Right kidney (tissue), 1 donor: ENCODE results near the gene PSMC3IP.
"Not testable (repeated sequence)": the region's sequence is repeated elsewhere in the genome, so short reads cannot be mapped to it uniquely, and the experiment has no call there.

Experiments used
- DNase-seq: peaks from one replicate; pipeline ENCODE4 v3.0.0-alpha.2; 2016

PSMC3IP gene

GRCh38 chr17:42562388-42563142, 15.0 kb downstream of the PSMC3IP start:
- DNase-seq: no peak

DNA sequence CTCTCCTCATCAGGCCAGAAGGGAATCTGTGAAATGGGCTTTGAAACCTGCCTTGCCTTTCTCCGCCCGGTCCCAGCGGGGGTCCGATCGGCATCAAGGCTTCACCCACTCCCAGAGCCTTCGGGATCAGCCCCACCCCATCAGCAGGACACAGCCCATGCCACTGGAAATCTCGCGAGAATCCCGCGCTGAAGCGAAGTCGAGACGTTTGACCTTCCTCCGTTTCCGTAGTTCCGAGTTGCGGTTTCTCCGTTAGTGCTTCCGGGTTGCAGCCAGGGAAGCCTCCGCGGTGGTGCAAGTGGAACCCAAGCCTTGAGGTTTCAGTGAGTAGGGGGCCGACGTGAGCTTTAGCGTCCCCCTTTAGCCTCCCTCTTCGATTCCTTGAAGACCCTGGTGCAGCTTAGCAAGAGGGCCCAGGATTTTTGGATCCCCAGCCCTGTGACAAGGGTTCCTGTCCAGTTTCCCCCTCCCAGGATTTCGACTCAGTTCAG, 15.6 kb downstream of the PSMC3IP start, which contains the start of gene COASY:
Gene COASY (plus strand): TSS at position 252 of the 491 bp plus-strand sequence. CDS start 475 bp downstream, outside the sequence.
- peak; percentile 84 for DNase-seq

- no peak for DNase-seq
These were observed 17.3 kb downstream of the PSMC3IP start for GRCh38 chr17:42560246-42560645.

GRCh38 chr17:42559075-42559474, 18.5 kb downstream of the PSMC3IP start:
- no peak for DNase-seq

GRCh38 chr17:42555961-42556617, 21.4 kb downstream of the PSMC3IP start:
- not testable (repeated sequence) for DNase-seq

DNA sequence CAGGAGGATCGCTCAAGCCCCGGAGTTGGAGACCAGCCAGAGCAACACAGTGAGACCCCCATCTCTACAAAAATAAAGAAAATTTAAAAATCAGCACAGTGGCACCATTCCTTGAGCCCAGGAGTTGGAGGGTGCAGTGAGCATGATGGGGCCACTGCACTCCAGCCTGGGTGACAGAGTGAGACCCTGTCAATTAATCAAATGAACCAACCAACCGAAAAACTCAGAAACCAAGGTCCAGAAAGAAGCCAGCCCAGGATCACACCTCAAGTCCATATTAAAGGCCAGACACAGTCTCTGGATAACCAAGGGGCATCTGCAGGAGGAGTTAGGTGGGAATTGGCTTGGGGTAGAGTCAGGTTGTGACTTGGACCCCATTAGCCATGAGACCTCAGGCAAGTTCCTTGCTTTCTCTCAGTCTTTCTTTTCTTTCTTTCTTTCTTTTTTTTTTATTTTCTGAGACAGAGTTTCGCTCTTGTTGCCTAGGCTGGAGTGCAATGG, 22.4 kb downstream of the PSMC3IP start:
- peak; percentile 20 for DNase-seq

DNA sequence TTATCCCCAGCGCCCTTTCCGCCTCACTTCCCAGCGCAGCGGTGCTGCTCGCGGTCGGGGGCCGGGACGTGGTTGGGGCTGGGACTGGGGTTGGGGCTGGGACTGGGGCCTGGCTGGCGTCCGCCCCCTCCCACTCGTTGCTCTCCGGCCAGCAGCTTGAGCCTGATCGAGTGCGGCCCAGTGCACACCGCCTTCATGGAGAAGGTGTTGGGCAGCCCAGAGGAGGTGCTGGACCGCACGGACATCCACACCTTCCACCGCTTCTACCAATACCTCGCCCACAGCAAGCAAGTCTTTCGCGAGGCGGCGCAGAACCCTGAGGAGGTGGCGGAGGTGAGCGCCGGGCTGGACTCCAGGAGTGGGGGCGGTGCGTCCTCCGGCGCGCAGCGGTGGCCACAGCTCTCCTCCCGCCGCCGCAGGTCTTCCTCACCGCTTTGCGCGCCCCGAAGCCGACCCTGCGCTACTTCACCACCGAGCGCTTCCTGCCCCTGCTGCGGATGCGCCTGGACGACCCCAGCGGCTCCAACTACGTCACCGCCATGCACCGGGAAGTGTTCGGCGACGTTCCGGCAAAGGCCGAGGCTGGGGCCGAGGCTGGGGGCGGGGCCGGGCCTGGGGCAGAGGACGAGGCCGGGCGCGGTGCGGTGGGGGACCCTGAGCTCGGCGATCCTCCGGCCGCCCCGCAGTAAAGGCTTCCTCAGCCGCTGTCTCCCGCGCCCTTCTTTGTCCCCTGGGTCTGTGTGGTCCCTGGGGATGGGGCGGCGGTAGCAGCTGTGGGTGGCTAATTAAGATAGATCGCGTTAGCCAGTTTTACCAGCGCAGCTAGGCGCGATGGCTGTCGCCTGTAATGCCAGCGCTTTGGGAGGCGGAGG, 23.0 kb downstream of the PSMC3IP start:
- peak; percentile 88 for DNase-seq

DNA sequence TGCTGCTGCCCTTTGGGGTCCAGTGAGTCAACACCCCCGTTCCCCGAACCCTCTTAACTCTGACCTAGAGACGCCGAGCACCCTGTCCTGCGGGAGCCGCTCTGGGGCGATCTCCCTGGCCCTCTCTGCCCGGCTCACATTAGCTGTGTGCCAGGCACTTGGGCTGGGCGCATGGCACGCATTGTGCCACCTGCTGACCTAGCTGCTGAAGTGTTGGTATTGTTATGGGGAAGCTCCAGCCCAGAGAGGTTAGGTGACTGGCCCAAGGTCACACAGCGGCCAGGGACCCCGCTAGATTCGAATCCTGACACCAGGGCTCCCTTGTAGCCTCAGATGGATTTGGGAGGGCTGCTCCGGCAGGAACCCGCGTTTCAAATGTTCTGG, 23.7 kb downstream of the PSMC3IP start:
- DNase-seq: peak; percentile 18

GRCh38 chr17:42553161-42553818, 24.2 kb downstream of the PSMC3IP start:
- DNase-seq: peak; percentile 46

DNA sequence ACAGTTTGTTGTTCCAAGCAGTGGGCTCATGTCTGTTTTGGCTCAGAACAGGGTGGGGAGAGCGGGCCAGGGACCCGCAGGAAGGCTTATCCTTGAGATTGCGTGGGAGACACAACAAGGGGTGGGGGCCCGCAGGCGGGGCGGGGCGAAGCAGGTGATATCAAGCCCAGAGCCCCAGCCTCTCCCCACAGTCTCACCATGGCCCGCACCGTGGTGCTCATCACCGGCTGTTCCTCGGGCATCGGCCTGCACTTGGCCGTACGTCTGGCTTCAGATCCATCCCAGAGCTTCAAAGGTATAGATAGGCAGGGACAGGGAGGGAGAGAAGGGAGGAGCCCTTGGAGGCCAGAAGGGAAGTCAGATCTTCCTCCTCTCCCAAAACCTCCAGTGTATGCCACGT, 24.8 kb downstream of the PSMC3IP start, which contains the start of gene HSD17B1:
Gene HSD17B1 (plus strand): TSS at position 188 of the 400 bp plus-strand sequence. CDS start 11 bp downstream, at position 199.
- not testable (repeated sequence) for DNase-seq

GRCh38 chr17:42548993-42549755, 28.4 kb downstream of the PSMC3IP start:
- no peak for DNase-seq

DNA sequence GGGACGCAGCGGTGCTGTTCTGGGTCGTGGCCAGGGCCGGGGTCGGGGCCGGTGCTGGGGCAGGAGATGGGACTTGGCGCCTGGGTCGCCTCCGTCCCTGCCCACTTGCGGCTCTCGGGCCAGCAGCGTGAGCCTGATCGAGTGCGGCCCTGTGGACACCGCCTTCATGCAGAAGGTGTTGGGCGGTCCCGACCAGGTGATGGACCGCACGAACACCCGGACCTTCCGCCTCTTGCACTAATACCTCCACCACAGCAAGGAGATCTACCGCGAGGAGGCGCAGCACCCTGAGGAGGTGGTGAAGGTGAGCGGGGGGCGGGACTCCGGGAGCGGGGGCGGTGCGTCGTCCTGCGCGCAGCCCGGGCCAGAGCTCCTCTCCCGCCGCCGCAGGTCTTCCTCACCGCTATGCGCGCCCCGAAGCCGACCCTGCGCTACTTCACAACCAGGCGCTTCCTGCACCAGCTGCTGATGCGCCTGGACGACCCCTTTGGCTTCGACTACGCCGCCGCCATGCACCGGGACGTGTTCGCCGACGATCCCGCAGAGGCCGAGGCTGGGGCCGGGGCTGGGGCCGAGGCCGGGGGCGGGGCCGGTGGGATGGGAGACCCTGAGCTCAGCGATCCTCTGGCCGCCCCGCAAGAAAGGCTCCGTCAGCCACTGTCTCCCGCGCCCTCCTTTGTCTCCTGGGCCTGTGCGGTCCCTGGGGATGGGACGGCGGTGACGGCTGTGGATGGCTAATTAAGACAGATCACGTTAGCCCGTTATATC, 29.3 kb downstream of the PSMC3IP start:
- peak; percentile 81 for DNase-seq

DNA sequence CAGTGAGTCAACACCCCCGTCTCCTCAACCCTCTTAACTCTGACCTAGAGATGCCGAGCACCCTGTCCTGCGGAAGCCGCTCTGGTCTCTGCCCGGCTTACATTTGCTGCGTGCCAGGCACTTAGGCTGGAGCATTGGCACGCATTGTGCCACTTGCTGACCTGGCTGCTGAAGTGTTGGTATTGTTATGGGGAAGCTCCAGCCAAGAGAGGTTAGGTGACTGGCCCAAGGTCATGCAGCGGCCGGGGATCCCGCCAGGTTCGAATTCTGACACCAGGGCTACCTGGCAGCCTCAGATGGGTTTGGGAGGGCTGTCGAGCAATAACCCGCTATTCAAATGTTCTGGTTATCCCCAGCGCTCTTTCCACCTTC, 29.8 kb downstream of the PSMC3IP start:
- no peak for DNase-seq

- no peak for DNase-seq
These were observed 30.5 kb downstream of the PSMC3IP start for GRCh38 chr17:42547001-42547461.

- DNase-seq: not testable (repeated sequence)
These were observed 31.6 kb downstream of the PSMC3IP start for GRCh38 chr17:42545755-42546505.

GRCh38 chr17:42544874-42545283, 32.6 kb downstream of the PSMC3IP start:
- DNase-seq: no peak

- no peak for DNase-seq
These were observed 34.1 kb downstream of the PSMC3IP start for GRCh38 chr17:42543190-42544079.
